Natural killer cell (primary cell): Measurements from ENCODE around the gene PHYH. TPM values are rescaled to one million over a fixed set of nuclear protein-coding genes. Genes with fewer than 3 reads are reported as not detected.

Experiments used
- ATAC-seq, 3 donors: fragments of 150-1000 bp in 2 of 3; fragments of 200-7000 bp in 1 of 3; cut with Tn5 transposase; 1 replicate in 1 of 3; 2 replicates in 2 of 3; pipeline ENCODE4 v1.10.0; 2021; ENCODE audit warnings: mild to moderate bottlenecking in 2 of 3, moderate library complexity in 2 of 3
- DNase-seq, 2 donors: peaks; one replicate each; pipeline versions ENCODE4 v3.0.0 to v3.0.0-alpha.2; 2013 to 2021; ENCODE audit warnings: mixed read lengths in 1 of 2
- H3K27ac ChIP-seq: one replicate; pipeline ENCODE4 v1.5.1; 2013; ENCODE audit warnings: mild to moderate bottlenecking, low read length
- H3K27me3 ChIP-seq: one replicate; pipeline ENCODE4 v1.6.1; 2013; ENCODE audit warnings: low read length; ENCODE audit not compliant: control insufficient read depth, insufficient read depth
- H3K36me3 ChIP-seq: one replicate; pipeline ENCODE4 v1.6.1; 2013; ENCODE audit warnings: low read length; ENCODE audit not compliant: control insufficient read depth, insufficient read depth
- H3K4me1 ChIP-seq: one replicate; pipeline ENCODE4 v1.6.1; 2013; ENCODE audit warnings: low read length; ENCODE audit not compliant: control insufficient read depth, insufficient read depth
- H3K4me3 ChIP-seq: one replicate; pipeline ENCODE4 v1.5.1; 2013; ENCODE audit warnings: low read length
- H3K9me3 ChIP-seq: one replicate; pipeline ENCODE4 v1.6.1; 2013; ENCODE audit warnings: low read length; ENCODE audit not compliant: control insufficient read depth, insufficient read depth
- H3K27ac Mint-ChIP-seq, 2 donors: one replicate each; pipeline ENCODE4 v1.8.0; 2022; ENCODE audit warnings: mild to moderate bottlenecking in 2 of 2, mixed read lengths in 2 of 2, moderate library complexity in 1 of 2
- H3K27me3 Mint-ChIP-seq, 2 donors: one replicate each; pipeline ENCODE4 v1.8.0; 2022; ENCODE audit warnings: low read depth in 2 of 2, mixed read lengths in 2 of 2
- H3K36me3 Mint-ChIP-seq: one replicate; pipeline ENCODE4 v1.8.0; 2022; ENCODE audit warnings: mixed read lengths
- H3K4me1 Mint-ChIP-seq, 2 donors: one replicate each; pipeline ENCODE4 v1.8.0; 2022; ENCODE audit warnings: mixed read lengths in 2 of 2
- H3K4me3 Mint-ChIP-seq: one replicate; pipeline ENCODE4 v1.8.0; 2022; ENCODE audit warnings: mild to moderate bottlenecking, moderate library complexity, mixed read lengths
- H3K9me3 Mint-ChIP-seq, 2 donors: one replicate each; pipeline ENCODE4 v1.8.0; 2022; ENCODE audit warnings: mixed read lengths in 2 of 2
- CTCF ChIP-seq: fragments of 200-600 bp; IDR thresholded peaks from one replicate; pipeline ENCODE4 v1.8.0; 2022; ENCODE audit warnings: antibody characterized with exemption
- WGBS: methylation state at CpG from one replicate; pipeline ENCODE4 v1.1.7; 2013; ENCODE audit warnings: missing lambda C conversion rate; ENCODE audit not compliant: insufficient coverage; 5-methylcytosine and 5-hydroxymethylcytosine counted together
- intact Hi-C: fragments of 100-400 bp; cut with micrococcal nuclease; formaldehyde crosslinking; loops from one replicate; pipeline ENCODE4 v1.14.2; 2022
- total RNA-seq, 4 donors: library from RNA; stranded (reverse); fragments of 120-200 nt in 1 of 4; gene quantifications; one replicate each; pipeline versions ENCODE4 v1.2.3 to v1.2.4, GENCODE V29; 2013 to 2022

PHYH gene
- total RNA-seq, 3 donors from 2014 or later (not counting 1 experiment from before 2014, with no cell fraction given): 6.9 to 7.3 (median 7.2) TPM

GRCh38 chr10:13340068-13340467 is 40.2 kb upstream of the PHYH start:
- no peak for TF ChIP-seq CTCF
- Histone ChIP-seq H3K4me1 (peaks cover 9% of the 10 kb centered on the region), H3K27me3 (no peaks in the 10 kb centered on the region), H3K4me3 (no peak overlapping the region), H3K36me3 (peaks cover 8% of the 10 kb centered on the region), H3K27ac (peak overlapping the region; percentile 14), H3K9me3 (no peaks in the 10 kb centered on the region)
- 88% methylated on average over 9 of the region's 9 CpGs for WGBS
- H3K27ac Mint-ChIP-seq: peak overlapping the region; percentile 59 to 67
- peak overlapping the region; percentile 70 for H3K4me3 Mint-ChIP-seq
- no peaks in the 10 kb centered on the region for H3K36me3 Mint-ChIP-seq
- intact Hi-C loops: no loop called here
- H3K4me1 Mint-ChIP-seq: peaks cover 19 to 20% of the 10 kb centered on the region in 2 donors
- no peak for DNase-seq
- H3K27me3 Mint-ChIP-seq: no peaks in the 10 kb centered on the region
- ATAC-seq: peak in 1 of 3 donors; percentile 27
- no peaks in the 10 kb centered on the region for H3K9me3 Mint-ChIP-seq

- H3K27ac ChIP-seq: no peak overlapping the region
- H3K36me3 Mint-ChIP-seq: no peaks in the 10 kb centered on the region
- no peak for TF ChIP-seq CTCF
- ATAC-seq (no peak), DNase-seq (no peak)
- H3K9me3 ChIP-seq: no peaks in the 10 kb centered on the region
- H3K4me3 ChIP-seq: no peak overlapping the region
- no peaks in the 10 kb centered on the region for H3K27me3 Mint-ChIP-seq
- H3K27me3 ChIP-seq: no peaks in the 10 kb centered on the region
- H3K4me3 Mint-ChIP-seq: no peak overlapping the region
- peaks cover 19 to 20% of the 10 kb centered on the region in 2 donors for H3K4me1 Mint-ChIP-seq
- peaks cover 9% of the 10 kb centered on the region for H3K4me1 ChIP-seq
- intact Hi-C loops: no loop called here
- peaks cover 9% of the 10 kb centered on the region for H3K36me3 ChIP-seq
- 95% methylated on average over 9 of the region's 10 CpGs for WGBS
- no peak overlapping the region for H3K27ac Mint-ChIP-seq
- no peaks in the 10 kb centered on the region for H3K9me3 Mint-ChIP-seq
Measured at GRCh38 chr10:13338390-13339110, 38.7 kb upstream of the PHYH start.

GRCh38 chr10:13337827-13338196 is 37.9 kb upstream of the PHYH start:
- Mint-ChIP-seq H3K4me3 (no peak overlapping the region), H3K27me3 (no peaks in the 10 kb centered on the region), H3K9me3 (no peaks in the 10 kb centered on the region), H3K27ac (no peak overlapping the region), H3K36me3 (no peaks in the 10 kb centered on the region), H3K4me1 (peaks cover 19 to 20% of the 10 kb centered on the region in 2 donors)
- H3K9me3 ChIP-seq: no peaks in the 10 kb centered on the region
- H3K27ac ChIP-seq: no peak overlapping the region
- no peak for DNase-seq
- 96% methylated on average over 6 of the region's 6 CpGs for WGBS
- intact Hi-C loops: no loop called here
- no peak for ATAC-seq
- TF ChIP-seq CTCF: no peak
- H3K36me3 ChIP-seq: peaks cover 10% of the 10 kb centered on the region
- no peaks in the 10 kb centered on the region for H3K27me3 ChIP-seq
- peaks cover 9% of the 10 kb centered on the region for H3K4me1 ChIP-seq
- H3K4me3 ChIP-seq: no peak overlapping the region
